NCI-H69 (cell line): Measurements from ENCODE around the gene KSR1.
"Not testable (repeated sequence)": the region's sequence is repeated elsewhere in the genome, so short reads cannot be mapped to it uniquely, and the experiment has no call there.

Experiments used
- DNase-seq: peaks from one replicate; lab custom pipeline; 2025; lab: John Stamatoyannopoulos, UW

KSR1 gene

GRCh38 chr17:27633312-27634025, 177.2 kb downstream of the KSR1 start:
- DNase-seq = no peak

GRCh38 chr17:27634026-27634335, 177.7 kb downstream of the KSR1 start:
- no peak for DNase-seq

GRCh38 chr17:27634776-27635175, 178.5 kb downstream of the KSR1 start:
- DNase-seq = no peak

- DNase-seq = peak; percentile 10
These were observed 179.1 kb downstream of the KSR1 start for GRCh38 chr17:27635275-27635823.

GRCh38 chr17:27636005-27636520, 179.8 kb downstream of the KSR1 start:
- DNase-seq = not testable (repeated sequence)

- not testable (repeated sequence) for DNase-seq
These were observed 181.6 kb downstream of the KSR1 start for GRCh38 chr17:27637818-27638217.

GRCh38 chr17:27638415-27638914, 182.2 kb downstream of the KSR1 start:
- not testable (repeated sequence) for DNase-seq

GRCh38 chr17:27640790-27641189, 184.5 kb downstream of the KSR1 start:
- DNase-seq = no peak

- DNase-seq = no peak
These were observed 188.3 kb downstream of the KSR1 start for GRCh38 chr17:27644586-27644985.

- DNase-seq = not testable (repeated sequence)
These were observed 189.4 kb downstream of the KSR1 start for GRCh38 chr17:27645621-27646020.

GRCh38 chr17:27646232-27646631, 190.0 kb downstream of the KSR1 start:
- no peak for DNase-seq

- no peak for DNase-seq
These were observed 191.5 kb downstream of the KSR1 start for GRCh38 chr17:27647765-27648164.

- not testable (repeated sequence) for DNase-seq
These were observed 192.9 kb downstream of the KSR1 start for GRCh38 chr17:27649111-27649571.

GRCh38 chr17:27649929-27650328, 193.7 kb downstream of the KSR1 start:
- DNase-seq = no peak

GRCh38 chr17:27650836-27651235, 194.6 kb downstream of the KSR1 start:
- no peak for DNase-seq

- DNase-seq = peak; percentile 40
These were observed 195.4 kb downstream of the KSR1 start for GRCh38 chr17:27651411-27652345.

- not testable (repeated sequence) for DNase-seq
These were observed 197.3 kb downstream of the KSR1 start for GRCh38 chr17:27653449-27653971.

- DNase-seq = no peak
These were observed 197.9 kb downstream of the KSR1 start for GRCh38 chr17:27654136-27654535.

GRCh38 chr17:27654654-27655524, 198.6 kb downstream of the KSR1 start:
- DNase-seq = peak; percentile 78

GRCh38 chr17:27655525-27656111, 199.4 kb downstream of the KSR1 start:
- DNase-seq = not testable (repeated sequence)

- DNase-seq = not testable (repeated sequence)
These were observed 200.4 kb downstream of the KSR1 start for GRCh38 chr17:27656620-27657019.
